GM10266 (cell line): ENCODE results near the gene UEVLD.

Experiments
- DNase-seq: peaks from one replicate; pipeline ENCODE4 v3.0.0; 2012; ENCODE audit errors: extremely low spot score
- TF ChIP-seq, protein P1 (sequence below): IDR thresholded peaks from 2 replicates; pipeline ENCODE4 v1.5.1; 2012; ENCODE audit warnings: mild to moderate bottlenecking, low read depth; ENCODE audit not compliant: control insufficient read depth, insufficient read depth; ENCODE audit errors: missing control alignments

The UEVLD gene

DNA sequence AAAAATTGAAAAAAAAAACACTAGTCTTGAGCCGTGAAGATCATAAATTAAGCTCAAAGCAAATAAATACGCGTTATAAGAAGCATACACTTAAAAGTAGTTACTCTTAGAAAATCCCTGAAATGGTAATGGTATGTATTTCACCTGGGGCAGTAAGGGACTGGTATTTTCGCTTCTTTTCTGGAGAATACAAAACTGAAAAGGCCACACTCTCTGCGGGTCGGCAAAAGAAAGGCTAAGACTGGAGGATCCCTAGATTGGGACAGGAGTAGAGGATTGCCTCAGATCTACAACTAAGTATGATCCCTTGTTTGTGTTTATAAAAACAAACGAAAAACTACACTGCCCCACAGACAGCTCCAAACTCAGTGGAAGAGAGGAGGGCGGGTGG is 62.4 kb downstream of the UEVLD start:
- no peak for DNase-seq
- TF ChIP-seq, protein P1, sequence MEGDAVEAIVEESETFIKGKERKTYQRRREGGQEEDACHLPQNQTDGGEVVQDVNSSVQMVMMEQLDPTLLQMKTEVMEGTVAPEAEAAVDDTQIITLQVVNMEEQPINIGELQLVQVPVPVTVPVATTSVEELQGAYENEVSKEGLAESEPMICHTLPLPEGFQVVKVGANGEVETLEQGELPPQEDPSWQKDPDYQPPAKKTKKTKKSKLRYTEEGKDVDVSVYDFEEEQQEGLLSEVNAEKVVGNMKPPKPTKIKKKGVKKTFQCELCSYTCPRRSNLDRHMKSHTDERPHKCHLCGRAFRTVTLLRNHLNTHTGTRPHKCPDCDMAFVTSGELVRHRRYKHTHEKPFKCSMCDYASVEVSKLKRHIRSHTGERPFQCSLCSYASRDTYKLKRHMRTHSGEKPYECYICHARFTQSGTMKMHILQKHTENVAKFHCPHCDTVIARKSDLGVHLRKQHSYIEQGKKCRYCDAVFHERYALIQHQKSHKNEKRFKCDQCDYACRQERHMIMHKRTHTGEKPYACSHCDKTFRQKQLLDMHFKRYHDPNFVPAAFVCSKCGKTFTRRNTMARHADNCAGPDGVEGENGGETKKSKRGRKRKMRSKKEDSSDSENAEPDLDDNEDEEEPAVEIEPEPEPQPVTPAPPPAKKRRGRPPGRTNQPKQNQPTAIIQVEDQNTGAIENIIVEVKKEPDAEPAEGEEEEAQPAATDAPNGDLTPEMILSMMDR: no peak

DNA sequence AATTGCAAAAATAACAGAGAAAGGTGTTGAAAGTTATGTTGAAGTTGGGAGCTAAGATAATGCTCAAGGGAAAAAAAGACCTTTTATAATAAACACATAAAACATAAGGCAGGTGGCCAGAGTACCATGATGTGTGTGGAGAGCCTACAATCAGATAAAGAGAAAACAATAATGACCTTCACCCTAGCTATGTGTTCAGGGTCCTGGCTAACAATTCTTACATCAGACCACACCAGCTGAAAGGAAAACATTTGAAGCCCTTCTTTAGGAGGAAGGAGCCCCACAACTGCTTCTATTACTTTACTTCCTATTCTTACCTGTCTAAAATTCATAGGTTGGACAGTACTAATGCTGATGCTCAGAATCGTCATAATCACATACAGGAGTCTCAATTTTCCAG is 64.3 kb downstream of the UEVLD start:
- no peak for DNase-seq
- TF ChIP-seq, protein P1: no peak

- DNase-seq: no peak
Observed at GRCh38 chr11:18523084-18523483, 65.5 kb downstream of the UEVLD start.

GRCh38 chr11:18522388-18522787 is 66.1 kb downstream of the UEVLD start:
- DNase-seq: no peak
- TF ChIP-seq, protein P1: no peak

More at GRCh38 chr11:18523084-18523483, 65.5 kb downstream of the UEVLD start:
- TF ChIP-seq, protein P1: no peak

GRCh38 chr11:18521122-18521521 is 67.4 kb downstream of the UEVLD start:
- TF ChIP-seq, protein P1: no peak

GRCh38 chr11:18502352-18502751 is 86.2 kb downstream of the UEVLD start:
- DNase-seq: no peak
- TF ChIP-seq, protein P1: no peak

More at GRCh38 chr11:18521122-18521521, 67.4 kb downstream of the UEVLD start:
- DNase-seq: no peak

DNA sequence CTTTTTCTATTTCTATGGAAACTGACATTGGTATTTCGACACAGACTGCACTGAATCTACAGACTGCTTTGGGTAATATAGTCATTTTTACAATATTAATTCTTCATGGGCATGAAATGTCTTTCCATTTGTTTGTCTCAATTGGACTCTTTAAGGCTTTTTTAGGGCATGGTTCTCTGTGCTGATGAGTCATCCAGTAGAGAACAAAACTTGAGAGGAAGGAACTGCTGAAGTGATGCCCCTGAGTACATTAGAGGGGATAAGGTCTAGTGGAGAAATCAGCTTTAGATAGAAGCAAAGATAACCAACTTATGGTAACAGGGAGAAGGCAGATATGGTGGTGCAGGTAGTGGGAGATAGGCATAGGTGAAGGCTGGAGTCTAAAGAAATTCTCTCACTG is 86.9 kb downstream of the UEVLD start:
- TF ChIP-seq, protein P1: no peak
- DNase-seq: no peak

GRCh38 chr11:18498039-18498438 is 90.5 kb downstream of the UEVLD start:
- no peak for DNase-seq
- TF ChIP-seq, protein P1: no peak
